IPS-18c (cell line): ENCODE data around the gene DPT.

ENCODE experiments used
- H3K4me3 ChIP-seq: 2 replicates; pipeline ENCODE4 v1.7.0; 2013; ENCODE audit warnings: low read depth, mild to moderate bottlenecking, low read length, moderate library complexity; ENCODE audit not compliant: insufficient read depth
- H3K9me3 ChIP-seq: one replicate; pipeline ENCODE4 v1.6.1; 2013; ENCODE audit warnings: mild to moderate bottlenecking, low read length, moderate library complexity; ENCODE audit not compliant: control insufficient read depth, insufficient read depth

The DPT gene

DNA sequence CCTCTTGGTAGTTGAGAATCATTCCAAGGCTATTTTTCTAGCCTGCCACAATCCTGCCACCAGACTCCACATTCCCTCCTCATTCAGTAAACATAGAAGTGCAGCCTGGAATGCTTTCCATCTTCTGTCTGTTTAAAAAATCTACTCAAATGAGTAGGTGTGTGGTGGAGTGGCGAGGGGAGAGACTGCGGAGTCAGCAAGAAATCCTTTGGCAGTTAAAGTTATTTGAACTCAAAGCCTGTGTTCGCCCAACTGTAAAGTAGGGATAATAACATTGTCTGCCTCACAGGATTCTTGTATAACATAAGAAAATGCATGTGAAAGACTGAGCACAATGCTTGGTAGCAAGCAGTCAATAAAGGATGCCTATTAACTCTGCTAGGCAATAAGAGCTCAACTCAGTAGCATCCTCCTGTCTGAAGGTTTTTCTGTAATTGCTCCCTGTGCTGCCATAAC, 22.2 kb upstream of the DPT start:
- H3K4me3 ChIP-seq = no peak overlapping the region
- H3K9me3 ChIP-seq = no peaks in the 10 kb centered on the region

DNA sequence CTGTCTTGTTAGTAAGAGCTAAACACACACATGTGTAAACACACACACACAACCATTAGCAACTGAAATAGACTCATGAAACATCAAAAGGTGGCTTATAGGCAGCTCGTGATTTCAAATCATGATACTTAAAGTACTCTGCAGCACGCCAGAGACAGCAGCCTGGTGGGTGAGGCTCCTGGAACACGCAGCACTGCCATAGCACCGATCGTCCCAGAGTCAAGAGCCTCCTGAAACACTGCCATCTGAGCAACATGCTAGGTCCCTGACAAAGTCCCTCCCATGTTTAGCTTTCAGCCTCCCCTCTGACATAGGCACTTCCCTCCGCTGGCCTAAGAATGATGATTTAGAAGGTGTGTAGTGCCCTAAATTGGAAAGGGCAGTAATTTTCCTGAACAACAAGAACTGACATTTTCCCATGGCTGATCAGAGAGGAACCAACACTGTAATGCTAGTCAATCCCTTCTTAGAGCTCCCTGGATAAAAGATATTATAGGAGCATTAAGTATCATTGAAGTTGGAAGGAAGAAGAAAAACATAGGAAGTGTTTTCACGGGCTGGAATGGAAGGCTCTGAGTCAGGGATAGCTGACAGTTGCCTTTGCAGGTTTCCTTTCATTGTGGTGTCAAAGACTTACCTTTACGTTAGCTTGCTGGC, 14.1 kb upstream of the DPT start:
- Histone ChIP-seq H3K9me3 (no peaks in the 10 kb centered on the region), H3K4me3 (no peak overlapping the region)

DNA sequence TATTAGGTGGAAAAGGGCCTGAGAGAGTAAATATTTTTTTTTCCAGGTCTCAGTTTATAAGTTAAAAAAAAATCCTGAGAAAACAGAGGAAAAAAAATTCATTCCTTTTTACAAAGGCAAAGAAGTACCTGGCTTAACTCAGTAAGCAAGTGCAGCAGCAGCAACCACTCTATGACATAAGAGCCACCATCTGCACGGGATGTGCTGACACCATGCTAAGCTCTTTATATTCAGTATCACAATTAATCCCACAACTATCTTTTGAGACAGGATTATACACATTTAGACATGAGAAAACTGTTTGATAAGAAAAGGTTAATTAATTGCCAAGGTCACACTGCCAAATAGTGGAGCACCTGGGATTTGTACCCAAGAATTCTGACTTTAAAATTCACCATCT, 13.4 kb upstream of the DPT start:
- Histone ChIP-seq H3K9me3 (no peaks in the 10 kb centered on the region), H3K4me3 (no peak overlapping the region)

DNA sequence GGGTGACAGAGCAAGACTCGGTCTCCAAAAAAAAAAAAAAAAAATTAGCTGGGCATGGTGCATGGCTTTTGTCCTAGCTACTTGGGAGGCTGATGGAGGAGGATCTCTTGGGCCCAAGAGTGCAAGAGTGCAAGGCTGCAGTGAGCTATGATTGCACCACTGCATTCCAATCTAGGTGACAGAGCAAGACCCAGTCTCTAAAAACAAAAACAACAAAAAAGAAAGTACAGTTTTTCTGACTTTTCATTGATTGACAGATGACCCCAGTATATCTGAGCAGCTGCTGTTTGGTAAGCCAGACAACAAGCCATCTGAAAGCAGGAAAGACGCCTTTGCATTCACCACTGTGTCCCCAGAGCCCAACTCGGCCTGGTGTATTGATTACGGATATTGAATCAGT, 10.9 kb upstream of the DPT start:
- Histone ChIP-seq H3K9me3 (no peaks in the 10 kb centered on the region), H3K4me3 (no peak overlapping the region)

DNA sequence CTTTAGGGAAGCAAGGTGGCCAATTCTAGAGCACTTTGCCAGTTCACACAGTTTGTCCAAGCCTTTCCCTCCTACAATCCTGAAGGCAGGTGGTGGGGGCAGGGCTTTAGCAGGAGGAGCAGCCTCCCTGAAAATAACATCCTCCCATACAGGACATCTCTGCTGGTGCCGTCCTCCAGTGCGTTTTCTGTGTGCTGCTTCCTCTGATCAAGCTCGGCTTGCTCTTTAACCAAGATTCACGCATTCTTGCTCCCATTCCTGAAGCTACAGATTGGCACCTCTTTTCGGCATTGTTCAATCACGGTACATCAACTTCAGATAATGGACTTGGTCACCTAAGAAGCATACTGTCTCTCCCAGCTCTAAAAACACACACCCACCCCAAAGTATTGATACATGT, 7.5 kb upstream of the DPT start:
- no peak overlapping the region for H3K4me3 ChIP-seq
- H3K9me3 ChIP-seq = no peaks in the 10 kb centered on the region

DNA sequence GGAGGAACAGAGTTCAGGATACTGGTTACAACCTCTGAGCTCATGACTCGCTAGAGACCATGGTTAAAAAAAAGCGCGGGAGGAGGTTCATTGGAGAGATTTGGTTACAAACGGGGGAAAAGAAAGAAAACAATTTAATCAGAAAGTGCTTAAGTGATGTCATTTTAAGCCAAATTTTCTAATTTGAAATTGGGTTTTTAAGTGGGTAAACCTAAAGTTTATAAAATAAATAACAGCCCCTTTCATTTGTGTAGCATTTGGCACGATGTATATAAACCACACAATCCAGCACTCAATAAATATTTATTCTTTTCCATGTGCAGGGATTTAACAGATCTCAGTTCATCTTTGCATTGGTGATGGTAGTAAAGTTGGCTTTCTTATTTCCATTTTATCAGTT, 7.0 kb upstream of the DPT start:
- Histone ChIP-seq H3K9me3 (no peaks in the 10 kb centered on the region), H3K4me3 (no peak overlapping the region)

DNA sequence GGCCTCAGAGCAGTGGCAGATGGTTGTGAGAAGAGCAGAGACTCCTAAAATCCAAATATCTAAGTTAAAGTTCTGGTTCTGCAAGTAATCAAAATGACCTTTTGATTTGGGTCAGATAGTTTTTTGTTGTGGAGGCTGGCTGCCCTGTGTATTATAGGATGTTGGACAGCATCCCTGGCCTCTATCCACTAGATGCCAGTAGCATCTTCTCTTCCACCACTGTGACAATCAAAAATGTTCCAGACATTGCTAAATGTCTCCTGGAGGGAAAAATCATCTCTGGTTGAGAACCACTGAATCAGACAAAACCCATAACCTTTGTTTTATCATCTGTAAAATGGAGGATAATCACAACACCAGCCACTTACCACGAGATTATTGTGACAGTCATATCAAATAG, 5.9 kb upstream of the DPT start:
- Histone ChIP-seq H3K9me3 (no peaks in the 10 kb centered on the region), H3K4me3 (no peak overlapping the region)

DNA sequence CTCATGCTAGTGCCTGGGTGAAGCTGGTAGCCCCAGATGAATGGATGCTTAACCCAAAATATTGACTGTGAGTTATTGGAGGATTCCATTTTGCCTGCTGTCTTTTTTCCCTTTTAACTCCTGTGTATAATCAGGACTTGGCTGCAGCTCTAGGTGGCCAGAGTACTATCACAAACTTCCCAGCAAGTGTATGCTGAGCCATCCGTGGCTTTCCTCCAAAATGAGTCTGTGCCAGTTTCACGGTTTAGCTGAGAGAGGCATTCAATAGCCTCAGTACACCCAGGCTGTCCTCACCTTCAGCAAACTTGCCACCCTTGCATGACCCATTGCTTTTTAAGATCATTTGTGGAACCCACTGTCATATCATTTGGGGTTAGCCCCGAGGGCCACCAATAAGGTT, 5.3 kb upstream of the DPT start:
- no peak overlapping the region for H3K4me3 ChIP-seq

DNA sequence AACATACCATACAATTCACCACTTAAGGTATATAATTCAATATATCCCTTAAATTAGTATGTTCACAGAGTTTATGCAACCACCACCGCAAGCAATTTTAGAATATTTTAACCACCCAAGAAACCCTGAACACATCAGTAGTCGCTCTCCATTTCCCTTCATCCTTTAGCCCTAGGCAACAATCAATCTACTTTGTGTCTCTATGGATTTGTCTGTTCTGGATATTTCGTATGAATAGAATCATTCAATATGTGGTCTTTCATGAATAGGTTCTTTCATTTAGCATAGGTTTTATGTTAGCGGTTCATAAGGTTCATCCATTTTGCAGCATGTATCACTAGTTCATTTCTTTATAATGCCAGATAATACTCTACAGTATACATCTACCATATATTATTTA, 4.2 kb upstream of the DPT start:
- H3K9me3 ChIP-seq = no peaks in the 10 kb centered on the region

More for the DNA sequence above, 5.3 kb upstream of the DPT start:
- H3K9me3 ChIP-seq = no peaks in the 10 kb centered on the region

DNA sequence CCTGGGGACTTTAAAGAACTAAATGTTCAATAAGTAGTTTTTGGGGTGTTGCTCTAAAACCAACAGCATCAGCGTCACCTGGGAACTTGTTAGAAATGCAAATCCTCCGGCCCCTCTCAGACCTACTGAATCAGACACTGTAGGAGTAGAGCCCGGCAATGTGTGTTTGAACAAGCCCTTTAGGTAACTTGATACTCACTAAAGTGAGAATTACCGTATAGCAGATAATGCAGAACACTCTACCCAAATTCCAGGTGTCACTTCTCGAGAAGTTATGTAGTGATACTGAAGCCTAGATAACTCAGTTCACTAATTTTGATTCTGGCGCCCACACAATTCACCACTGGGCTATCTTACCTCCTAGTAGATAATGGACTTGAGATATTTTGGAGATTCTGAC, 3.7 kb upstream of the DPT start:
- no peaks in the 10 kb centered on the region for H3K9me3 ChIP-seq
- no peak overlapping the region for H3K4me3 ChIP-seq

More for the DNA sequence above, 4.2 kb upstream of the DPT start:
- H3K4me3 ChIP-seq = no peak overlapping the region

DNA sequence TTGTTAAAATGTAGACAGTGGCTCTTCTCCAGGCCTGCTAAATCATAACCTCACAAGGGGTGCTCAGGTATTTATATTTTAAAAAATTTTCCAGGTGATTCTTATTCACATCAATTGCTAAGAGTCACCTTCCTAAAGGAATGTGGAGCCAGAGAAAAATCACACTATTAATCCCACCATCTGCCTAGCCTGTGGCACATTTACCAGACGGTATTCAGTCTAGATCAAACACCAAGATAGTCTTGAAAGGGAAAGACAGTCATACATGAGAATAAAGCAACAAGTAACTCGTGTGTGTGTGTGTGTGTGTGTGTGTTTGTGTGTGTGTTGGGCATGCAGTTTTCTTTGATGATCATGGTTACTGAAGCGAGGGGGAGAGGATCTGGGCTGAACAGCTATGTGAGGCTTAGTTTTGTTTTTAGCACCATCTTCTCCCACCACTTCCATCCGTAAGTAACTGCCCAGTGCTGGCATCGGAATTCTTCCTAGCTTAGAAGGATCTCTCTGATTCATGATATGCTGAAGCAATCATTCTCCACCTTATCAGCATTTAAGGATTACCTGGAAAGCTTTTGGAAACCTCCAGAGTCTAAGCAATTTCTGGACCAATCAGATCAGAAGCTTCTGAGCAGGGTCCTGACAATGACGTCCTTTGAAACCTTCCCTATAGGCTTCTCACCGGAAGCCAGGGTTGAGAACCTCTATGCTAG, 2.4 kb upstream of the DPT start:
- H3K9me3 ChIP-seq = no peaks in the 10 kb centered on the region

DNA sequence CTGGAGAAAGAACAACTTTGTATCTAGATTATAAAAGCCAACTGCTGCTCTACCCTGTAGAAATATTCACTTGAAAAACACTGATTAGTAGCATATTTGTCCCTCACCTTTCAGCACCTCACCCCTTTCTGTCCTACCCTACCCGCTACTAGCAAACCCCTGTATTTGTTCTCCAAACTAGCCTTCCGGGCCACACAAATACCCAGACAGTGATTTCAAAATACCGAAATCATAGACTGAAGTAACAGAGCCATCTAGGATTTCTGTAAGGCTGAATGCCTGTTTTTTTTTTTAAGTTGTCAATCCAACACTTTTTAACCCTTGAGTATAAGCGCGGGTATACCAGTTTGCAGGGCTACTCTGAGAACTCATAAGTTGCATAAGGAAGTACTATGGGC, 398 bp upstream of the DPT start:
- no peaks in the 10 kb centered on the region for H3K9me3 ChIP-seq
- H3K4me3 ChIP-seq = no peak overlapping the region

More for the DNA sequence above, 2.4 kb upstream of the DPT start:
- H3K4me3 ChIP-seq = no peak overlapping the region

DNA sequence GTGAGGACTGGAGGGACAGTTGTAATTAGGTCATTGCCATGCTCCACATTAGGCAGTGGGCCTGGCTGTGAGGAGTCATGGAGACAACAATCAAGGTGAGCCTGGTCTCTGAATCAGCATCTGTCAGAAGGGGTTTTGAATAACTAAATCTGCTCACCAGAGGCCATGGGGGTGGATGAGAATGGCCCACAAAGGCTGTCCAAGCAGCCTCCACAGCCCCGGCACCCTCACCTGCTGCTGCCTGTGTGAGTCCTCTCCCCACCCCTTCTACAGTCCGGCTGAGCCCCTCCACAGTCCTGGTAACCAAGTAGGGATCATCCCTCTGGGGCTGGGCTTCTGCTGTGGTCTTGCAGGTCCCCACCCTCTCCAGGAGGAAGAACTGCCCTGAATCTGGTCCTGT, 2.3 kb downstream of the DPT start:
- H3K4me3 ChIP-seq = no peak overlapping the region; the same call in 1 of the 2 replicates
- H3K9me3 ChIP-seq = no peaks in the 10 kb centered on the region

DNA sequence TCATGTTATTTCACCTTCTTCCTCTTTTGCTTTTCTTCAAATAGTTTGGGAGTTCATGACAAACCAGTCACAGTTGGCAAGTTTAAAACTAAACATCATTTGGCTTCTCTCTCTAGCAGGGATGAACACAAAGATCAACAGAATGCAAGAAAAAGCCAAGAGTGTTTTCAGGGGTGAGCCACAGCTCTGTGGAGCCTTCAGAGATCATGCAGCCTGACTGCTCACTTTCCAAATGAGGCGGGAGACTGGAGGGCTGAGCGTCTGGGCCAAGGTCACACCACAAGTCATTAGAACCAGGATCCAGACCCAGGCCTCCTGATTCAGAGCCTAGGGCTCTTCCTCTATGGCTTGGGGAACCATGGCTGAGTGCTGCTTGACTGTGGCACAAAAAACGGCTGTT, 2.7 kb downstream of the DPT start:
- no peak overlapping the region; the same call in 1 of the 2 replicates for H3K4me3 ChIP-seq
- H3K9me3 ChIP-seq = no peaks in the 10 kb centered on the region

DNA sequence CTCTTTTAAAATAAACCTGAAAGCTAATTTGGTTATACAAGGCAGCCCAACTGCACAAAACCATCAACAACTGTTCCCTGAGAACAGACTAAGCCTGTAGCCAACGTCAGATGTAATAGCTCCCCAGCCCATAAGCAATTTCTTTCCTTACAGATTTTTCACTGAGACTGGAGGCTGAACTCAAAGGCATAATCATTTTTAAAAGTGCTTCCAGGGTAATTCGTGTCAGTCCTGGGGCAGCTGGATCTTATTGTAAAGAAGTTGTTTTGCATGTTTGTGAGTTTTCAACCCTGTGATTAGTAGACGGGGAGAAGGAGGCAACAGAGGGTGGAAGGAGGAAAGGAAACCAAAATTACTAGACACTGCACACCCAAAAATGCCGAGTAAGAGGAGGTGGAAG, 3.2 kb downstream of the DPT start:
- Histone ChIP-seq H3K9me3 (no peaks in the 10 kb centered on the region), H3K4me3 (no peak overlapping the region)

DNA sequence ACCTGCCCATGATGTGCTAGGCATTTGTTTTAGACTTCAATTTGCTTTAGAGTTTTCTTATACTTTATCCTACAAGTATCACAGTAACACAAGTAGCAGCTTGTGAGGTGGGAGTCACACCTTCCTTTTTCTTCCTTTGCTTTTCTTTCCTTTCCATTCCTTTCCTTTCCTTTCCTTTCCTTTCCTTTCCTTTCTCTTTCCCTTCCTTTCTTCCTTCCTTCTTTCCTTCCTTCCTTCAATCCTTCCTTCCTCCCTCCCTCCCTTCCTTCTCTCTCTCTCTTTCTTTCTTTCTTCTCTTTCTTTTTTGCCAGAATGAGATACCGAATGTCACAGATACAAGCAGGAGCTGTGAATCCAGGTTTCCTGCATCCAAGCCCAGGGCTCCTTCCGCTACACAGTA, 3.9 kb downstream of the DPT start:
- H3K4me3 ChIP-seq = no peak overlapping the region
- H3K9me3 ChIP-seq = no peaks in the 10 kb centered on the region

DNA sequence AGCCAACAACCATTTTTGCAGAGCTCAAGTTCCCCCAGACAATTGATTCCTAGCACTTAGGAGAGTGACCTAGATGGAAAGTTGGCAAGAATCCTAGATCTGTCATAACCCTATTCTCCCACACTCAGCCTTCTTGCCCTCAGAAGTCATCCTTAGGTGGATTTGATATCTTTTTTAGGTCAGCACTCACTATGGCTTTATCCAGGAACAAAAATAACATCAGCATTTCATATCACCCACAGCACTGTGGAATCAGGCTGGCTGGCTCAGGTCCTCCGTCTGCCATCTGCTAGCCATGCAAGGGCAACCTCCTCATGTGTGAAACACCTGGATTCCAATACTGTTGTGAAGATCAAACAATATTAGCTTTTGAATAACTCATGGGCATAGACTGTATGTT, 6.0 kb downstream of the DPT start:
- Histone ChIP-seq H3K9me3 (no peaks in the 10 kb centered on the region), H3K4me3 (no peak overlapping the region)

DNA sequence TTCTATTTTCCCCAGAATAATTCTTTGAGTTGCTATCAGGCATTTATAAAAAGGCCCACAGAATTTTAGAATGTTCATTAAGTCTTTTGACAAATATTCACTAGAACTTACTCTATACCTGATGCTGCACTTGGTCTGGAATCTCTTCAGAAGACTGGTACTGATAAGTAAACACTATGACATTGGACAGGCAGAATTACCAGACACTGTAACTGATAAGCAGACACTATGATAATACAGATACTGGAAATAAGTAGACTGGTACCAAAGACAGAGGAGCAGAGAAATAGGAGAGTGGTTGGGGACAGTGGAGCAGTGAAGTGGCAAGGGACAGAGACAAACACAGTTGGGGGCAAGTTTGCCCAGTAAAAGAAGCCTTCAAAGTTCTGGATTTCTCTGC, 8.2 kb downstream of the DPT start:
- H3K4me3 ChIP-seq = no peak overlapping the region

More for the DNA sequence above, 8.2 kb downstream of the DPT start:
- no peaks in the 10 kb centered on the region for H3K9me3 ChIP-seq
